GM12801 (cell line): ENCODE measurements around the gene GRAMD1A.

ENCODE experiments used
- TF ChIP-seq, protein P1 (sequence below): IDR thresholded peaks from one replicate; pipeline ENCODE4 v1.5.1; 2011; ENCODE audit warnings: control low read depth; ENCODE audit not compliant: insufficient read length; ENCODE audit errors: extremely low read depth

The GRAMD1A gene

DNA sequence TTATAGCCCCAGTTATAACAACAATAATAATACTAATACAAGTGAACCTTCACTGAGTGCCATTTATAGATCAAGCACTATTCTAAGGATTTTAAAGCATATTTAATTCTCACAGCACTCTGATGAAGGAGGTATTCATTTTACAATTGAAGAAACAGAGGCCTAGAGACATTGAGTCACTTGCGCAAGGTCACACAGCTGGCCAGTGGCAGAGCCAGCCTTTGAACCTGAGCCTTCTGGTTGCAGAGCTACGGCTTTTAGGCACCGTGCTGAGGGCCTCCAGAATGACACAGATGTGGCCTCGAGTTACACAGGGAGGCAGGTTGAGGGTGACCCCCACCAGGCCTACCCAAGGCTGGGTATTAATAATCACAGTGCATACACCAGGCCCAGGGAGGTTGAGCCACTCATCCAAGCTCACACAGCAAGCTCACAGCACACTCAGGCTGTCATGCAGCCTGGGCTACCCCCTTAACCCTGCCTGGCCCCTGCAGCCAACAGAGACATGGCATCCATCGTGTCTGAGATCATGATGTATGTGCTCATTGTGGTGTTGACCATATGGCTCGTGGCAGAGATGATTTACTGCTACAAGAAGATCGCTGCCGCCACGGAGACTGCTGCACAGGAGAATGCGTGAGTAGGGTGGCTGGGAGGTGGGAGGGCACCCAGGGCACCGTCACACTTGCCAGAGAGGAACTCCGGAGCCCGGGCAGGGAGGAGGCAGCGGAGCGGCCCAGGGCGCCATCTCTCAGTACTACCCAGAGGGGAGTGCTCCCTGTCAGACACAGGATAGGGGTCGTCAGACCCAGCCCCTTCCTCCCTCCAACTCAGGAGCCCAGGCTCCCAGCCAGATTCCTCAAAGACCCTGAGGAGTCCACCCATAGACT, 38.7 kb downstream of the GRAMD1A start:
- TF ChIP-seq, protein P1, sequence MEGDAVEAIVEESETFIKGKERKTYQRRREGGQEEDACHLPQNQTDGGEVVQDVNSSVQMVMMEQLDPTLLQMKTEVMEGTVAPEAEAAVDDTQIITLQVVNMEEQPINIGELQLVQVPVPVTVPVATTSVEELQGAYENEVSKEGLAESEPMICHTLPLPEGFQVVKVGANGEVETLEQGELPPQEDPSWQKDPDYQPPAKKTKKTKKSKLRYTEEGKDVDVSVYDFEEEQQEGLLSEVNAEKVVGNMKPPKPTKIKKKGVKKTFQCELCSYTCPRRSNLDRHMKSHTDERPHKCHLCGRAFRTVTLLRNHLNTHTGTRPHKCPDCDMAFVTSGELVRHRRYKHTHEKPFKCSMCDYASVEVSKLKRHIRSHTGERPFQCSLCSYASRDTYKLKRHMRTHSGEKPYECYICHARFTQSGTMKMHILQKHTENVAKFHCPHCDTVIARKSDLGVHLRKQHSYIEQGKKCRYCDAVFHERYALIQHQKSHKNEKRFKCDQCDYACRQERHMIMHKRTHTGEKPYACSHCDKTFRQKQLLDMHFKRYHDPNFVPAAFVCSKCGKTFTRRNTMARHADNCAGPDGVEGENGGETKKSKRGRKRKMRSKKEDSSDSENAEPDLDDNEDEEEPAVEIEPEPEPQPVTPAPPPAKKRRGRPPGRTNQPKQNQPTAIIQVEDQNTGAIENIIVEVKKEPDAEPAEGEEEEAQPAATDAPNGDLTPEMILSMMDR, result no peak

DNA sequence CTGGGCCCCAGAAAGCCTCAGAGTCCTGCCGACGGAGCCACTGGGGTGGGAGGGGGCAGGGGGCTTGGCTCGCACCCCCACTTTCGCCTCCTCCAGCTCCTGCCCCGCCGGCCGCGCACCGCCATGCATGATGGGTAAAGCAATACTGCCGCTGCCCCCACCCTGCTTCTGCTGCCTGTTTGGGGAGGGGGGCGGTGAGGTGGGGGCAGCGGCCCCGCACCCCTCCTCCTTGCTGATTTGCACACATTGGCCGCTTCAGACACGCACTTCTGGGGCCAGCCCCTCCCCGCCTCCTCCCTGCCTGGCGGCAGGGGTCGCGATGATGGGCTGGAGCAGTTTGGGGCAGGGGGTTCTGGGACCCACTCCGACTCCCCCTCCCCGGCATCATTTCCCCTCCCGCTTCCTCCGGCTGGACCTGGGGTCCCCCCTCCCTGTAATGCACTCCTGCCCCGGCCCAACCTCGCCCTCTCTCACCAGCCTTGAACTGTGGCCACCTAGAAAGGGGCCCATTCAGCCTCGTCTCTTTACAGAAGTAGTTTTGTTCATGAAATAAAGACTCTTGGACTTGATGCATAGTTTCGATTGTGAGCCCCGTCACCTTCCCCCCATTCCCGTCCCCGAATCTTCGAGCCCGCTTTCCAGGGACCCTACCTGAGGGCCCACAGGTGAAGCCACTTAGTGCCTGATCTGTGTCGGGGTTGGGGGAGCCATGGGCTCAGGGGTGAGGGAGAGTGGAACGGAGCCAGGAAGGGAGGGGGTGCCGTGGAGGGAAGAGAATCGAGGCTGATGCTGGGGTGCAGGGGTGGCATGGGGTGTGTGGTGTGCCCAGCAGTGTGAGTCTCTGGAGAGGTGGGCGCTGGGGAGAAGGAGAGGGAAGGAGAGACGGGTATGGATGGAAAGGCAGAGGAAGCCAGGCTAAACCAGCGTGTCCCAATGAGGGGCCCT, 40.0 kb downstream of the GRAMD1A start:
- TF ChIP-seq, protein P1, result no peak

DNA sequence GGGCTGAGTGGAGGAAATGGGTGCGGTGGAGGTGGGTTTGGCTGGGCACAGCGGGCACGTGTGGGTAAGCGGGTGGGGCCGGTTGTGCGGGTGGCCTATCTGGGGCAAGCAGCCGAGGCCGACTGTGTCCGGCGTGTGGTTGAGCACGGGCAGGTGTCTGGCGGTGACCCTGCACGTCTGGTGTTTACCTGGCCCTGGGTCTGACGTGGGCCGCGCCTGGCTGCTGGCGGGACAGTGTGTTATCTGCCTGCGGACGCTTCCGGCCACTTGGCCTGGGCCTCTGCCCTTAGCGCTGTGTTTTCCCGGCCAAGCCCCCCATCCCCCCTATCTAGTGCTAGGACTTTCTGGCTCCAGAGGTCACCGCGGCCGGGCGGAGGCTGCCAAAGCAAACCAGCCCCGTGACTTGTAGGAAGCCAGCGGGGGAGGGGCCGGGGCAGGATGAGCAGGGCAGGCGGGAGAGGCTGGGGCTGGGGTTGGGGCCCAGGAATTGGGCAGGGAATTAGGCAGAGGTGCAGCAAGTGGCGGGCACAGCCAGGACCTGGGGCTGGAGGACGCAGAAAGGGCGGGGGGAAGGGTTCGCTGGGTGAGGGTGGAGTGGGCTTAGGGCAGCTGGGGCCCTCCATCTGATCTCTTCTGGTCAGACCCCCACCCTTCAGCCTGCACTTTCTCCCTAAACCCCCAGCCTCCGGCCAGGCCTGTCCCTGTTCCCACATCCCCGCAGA, 40.9 kb downstream of the GRAMD1A start:
- TF ChIP-seq, protein P1, result no peak

DNA sequence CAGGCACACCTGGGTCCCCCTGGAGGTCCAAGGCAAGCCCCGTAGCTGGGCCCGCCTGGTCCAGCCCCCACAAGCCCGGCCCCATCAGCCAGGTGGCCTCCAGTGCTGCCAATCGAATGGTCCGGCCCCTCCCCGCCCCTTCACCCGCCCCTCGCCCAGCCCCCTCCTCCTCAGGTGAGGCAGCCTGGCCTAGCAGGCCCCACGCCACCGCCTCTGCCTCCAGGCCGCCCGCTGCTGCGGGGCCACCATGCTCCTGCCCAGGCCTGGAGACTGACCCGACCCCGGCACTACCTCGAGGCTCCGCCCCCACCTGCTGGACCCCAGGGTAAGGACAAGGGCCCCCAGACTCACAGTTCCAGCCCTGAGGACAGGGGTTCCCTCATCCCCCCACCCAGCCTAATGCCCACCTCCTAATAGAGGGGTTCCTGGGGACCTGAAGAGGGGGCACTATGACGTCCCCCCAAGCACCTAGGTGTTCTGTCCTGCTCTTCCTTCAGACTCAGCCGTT, 41.5 kb downstream of the GRAMD1A start, which contains the start of gene HPN:
HPN (plus strand) TSS at position 174 of the 508 bp plus-strand sequence. CDS start 786 bp downstream, outside the sequence.
- TF ChIP-seq, protein P1, result no peak

DNA sequence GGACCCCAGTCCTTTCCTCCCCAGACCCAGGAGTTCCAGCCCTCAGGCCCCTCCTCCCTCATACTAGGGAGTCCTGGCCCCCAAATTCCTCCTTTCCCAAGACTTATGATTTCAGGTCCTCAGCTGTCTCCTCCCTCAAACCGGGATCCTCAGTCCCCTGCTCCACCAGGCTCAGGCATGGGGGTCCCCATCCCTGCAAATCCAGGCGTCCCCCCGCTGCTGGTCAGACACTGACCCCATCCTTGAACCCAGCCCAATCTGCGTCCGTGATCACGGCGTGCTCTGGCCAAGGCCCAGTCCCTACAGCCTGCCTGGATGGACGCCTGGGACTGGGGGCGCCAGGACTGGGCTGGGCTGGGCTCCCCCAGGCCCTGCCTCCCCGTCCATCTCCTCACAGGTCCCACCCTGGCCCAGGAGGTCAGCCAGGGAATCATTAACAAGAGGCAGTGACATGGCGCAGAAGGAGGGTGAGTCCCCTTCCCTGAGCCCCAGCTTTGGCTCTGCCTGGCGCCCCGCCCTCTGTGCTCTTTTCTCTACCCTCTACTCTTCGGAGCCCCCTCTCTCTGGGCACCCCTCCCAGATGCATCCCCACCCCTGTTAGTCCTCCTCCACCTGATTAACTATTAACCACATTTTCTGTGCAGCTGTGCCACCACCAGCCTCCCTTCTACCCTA, 42.1 kb downstream of the GRAMD1A start:
- TF ChIP-seq, protein P1, result no peak

DNA sequence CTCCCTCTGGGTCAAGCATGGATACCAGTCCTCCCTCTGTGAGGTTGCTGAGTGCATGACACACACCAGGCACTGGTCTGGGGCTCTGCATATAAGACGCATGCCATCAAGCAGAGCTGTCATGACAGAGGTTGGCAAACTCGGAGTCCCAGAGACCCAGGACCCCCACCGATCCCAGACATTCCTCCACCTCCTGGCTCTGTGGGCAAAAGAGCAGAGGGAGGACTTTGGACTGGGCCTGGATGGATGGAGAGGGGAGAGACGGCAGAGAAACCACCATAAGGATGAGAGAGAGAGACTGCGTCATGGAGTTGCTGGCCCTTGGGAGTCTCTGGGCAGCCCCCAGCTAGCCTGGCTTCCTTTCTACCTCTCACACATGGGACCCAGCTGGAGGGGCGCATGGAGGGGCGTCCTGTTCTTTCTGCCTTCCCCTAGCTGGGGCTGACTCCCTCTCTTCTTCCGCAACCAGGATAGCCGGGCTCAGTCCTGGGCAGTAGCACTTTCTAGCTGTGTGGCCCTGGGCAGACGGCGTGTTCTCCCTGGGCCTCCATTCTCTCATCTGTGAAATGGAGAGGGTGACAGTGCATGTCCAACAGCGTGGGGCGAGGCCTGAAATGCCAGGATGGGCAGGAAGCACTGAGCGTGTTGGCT, 43.0 kb downstream of the GRAMD1A start:
- TF ChIP-seq, protein P1, result no peak
